Body of pancreas (tissue), 4 donors: Measurements from ENCODE around the gene EFCAB3. TPM values are rescaled to one million over a fixed set of nuclear protein-coding genes. Genes with fewer than 3 reads are reported as not detected.
"Not testable (repeated sequence)": the region's sequence is repeated elsewhere in the genome, so short reads cannot be mapped to it uniquely, and the experiment has no call there.

Experiments used
- ATAC-seq: fragments of 150-250 bp; one replicate; pipeline ENCODE4 v1.9.1; 2016
- DNase-seq, 4 donors: peaks; one replicate each; pipeline ENCODE4 v3.0.0-alpha.2; 2019
- H3K27ac ChIP-seq, 4 donors: fragments of 200-600 bp; sonication (generic); 1 replicate in 3 of 4; 2 replicates in 1 of 4; pipeline versions ENCODE4 v1.5.1 to v1.6.1; 2016 to 2019; ENCODE audit warnings: mild to moderate bottlenecking in 1 of 4, mixed read lengths in 1 of 4, moderate library complexity in 1 of 4
- H3K27me3 ChIP-seq, 2 donors: fragments of 200-600 bp; sonication (generic); one replicate each; pipeline ENCODE4 v1.6.0; 2016; ENCODE audit warnings: mild to moderate bottlenecking in 1 of 2
- H3K36me3 ChIP-seq, 2 donors: fragments of 200-600 bp; sonication (generic); replicated peaks in 1 of 2; 2 replicates each; pipeline ENCODE4 v1.5.1; 2016; ENCODE audit warnings: low read depth in 2 of 2; ENCODE audit not compliant: insufficient read depth in 1 of 2
- H3K4me1 ChIP-seq: fragments of 200-600 bp; sonication (generic); one replicate; pipeline ENCODE4 v1.6.0; 2016
- H3K4me3 ChIP-seq, 2 donors: fragments of 200-600 bp; sonication (generic); 1 replicate in 1 of 2; 2 replicates in 1 of 2; pipeline ENCODE4 v1.5.1; 2016 to 2019
- H3K9me3 ChIP-seq, 3 donors: fragments of 200-600 bp; sonication (generic); 1 replicate in 2 of 3; 2 replicates in 1 of 3; pipeline ENCODE4 v1.5.1; 2016
- CTCF ChIP-seq, 7 experiments: fragments of 450-650 bp in 4 of 7; fragments of 200-600 bp in 3 of 7; sonication (generic) in 3 of 7; IDR thresholded peaks; one replicate each; pipeline ENCODE4 v1.5.1; 2016 to 2019; ENCODE audit warnings: antibody characterized with exemption in 7 of 7
- POLR2A ChIP-seq, 3 donors: fragments of 450-650 bp; IDR thresholded peaks; one replicate each; pipeline ENCODE4 v1.6.1; 2016; ENCODE audit warnings: antibody characterized with exemption in 3 of 3, mild to moderate bottlenecking in 2 of 3
- WGBS, 2 donors: methylation state at CpG; one replicate each; pipeline ENCODE4 v1.1.5; 2017; 5-methylcytosine and 5-hydroxymethylcytosine counted together
- intact Hi-C: fragments of 100-400 bp; cut with DNase I; formaldehyde crosslinking; loops from one replicate; pipeline ENCODE4 v1.15.1; 2023
- total RNA-seq, 2 donors: library from RNA; depleted of rRNA; stranded (reverse); fragments of >200 nt; gene quantifications; one replicate each; pipeline ENCODE4 v1.1.0, GENCODE V29; 2016

Gene EFCAB3
- total RNA-seq, 2 donors from 2014 or later = not detected

DNA sequence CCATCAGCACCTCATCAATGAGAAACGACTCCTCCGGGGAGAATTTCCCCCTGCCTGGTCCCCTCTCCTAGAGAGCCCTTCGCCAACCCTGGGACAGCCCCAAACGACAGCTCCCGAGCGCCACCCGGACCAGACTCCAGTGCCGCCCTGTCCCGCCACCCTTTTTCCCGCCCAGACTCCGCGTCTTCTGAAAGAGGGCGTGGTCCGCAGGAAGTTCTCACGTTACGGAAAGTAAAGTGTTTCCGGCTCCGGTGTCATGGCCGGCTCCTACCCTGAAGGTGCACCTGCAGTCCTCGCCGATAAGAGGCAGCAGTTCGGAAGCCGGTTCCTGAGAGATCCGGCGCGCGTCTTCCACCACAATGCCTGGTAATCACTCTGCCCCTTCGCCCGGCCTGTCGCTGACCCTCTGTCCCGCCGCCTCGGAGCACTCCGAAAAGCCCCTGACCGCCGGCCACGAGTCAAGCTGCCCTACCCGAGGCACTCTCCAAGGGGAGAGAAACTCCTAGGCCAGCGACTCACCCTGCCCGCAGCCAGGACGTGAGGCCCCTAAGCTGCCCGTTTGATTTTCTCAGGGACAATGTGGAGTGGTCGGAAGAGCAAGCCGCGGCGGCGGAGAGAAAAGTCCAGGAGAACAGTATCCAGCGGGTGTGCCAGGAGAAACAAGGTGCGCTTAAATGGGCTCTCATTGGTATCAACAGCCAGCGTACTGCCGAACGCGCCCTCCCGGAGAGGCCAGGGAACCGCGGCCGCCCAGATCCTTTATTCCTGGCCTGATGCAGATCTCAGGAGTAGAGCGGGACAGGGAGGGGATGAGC lies 43.5 kb downstream of the EFCAB3 start, which contains the start of gene METTL2A:
Gene METTL2A (plus strand): TSS at position 251 of the 815 bp plus-strand sequence. CDS start 6 bp downstream, at position 257.
- ATAC-seq (peak; percentile 93), DNase-seq (peak; percentile 86 to 94 (median 90))
- 0% methylated on average over 23 to 58 of the region's 58 CpGs for WGBS, 2 donors
- TF ChIP-seq CTCF (IDR thresholded peaks at IDR 0.05) = peak in 6 of 7 experiments; percentile 22 to 56 (median 44)
- TF ChIP-seq POLR2A (IDR thresholded peaks at IDR 0.05) = peak in 2 of 3 donors; percentile 66 to 73
- Histone ChIP-seq H3K27ac (peak within 1 kb of the TSS in 3 of 4 donors; percentile 73 to 83 (median 75)), H3K4me3 (peak within 1 kb of the TSS; percentile 41 to 92), H3K4me1 (peaks cover 21% of the 10 kb centered on the region)
- intact Hi-C loops, H3K27me3 ChIP-seq, H3K9me3 ChIP-seq, H3K36me3 ChIP-seq: not testable (repeated sequence)

- intact Hi-C loops, H3K9me3 ChIP-seq, DNase-seq, H3K27me3 ChIP-seq, H3K4me3 ChIP-seq, H3K27ac ChIP-seq, H3K36me3 ChIP-seq, ATAC-seq: not testable (repeated sequence)
- WGBS, 2 donors = 65 to 76% methylated on average over 2 of the region's 2 CpGs
- H3K4me1 ChIP-seq = peaks cover 19% of the 10 kb centered on the region
These were observed 45.9 kb downstream of the EFCAB3 start for GRCh38 chr17:62426214-62426613.

- 87 to 90% methylated on average over 4 of the region's 4 CpGs for WGBS, 2 donors
- H3K27me3 ChIP-seq, H3K9me3 ChIP-seq, ATAC-seq, H3K4me1 ChIP-seq, H3K36me3 ChIP-seq, DNase-seq, H3K4me3 ChIP-seq, intact Hi-C loops, H3K27ac ChIP-seq: not testable (repeated sequence)
These were observed 54.9 kb downstream of the EFCAB3 start for GRCh38 chr17:62435251-62435650.

DNA sequence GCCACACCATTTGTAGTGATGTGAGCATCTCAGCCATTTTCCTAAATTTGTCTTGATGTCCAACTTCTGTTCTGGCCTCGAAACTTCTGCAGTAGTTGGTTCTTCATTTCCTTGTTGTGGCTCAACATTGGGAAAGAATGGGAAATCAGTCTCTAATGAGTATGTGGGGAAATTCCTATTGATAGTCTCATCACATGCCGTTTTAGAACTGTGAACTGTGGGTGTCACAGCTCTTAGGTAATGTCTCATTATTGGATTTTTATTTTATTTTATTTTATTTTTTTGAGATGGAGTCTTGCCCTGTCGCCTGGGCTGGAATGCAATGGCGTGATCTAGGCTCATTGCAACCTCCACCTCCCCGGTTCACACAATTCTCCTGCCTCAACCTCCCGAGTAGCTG lies 60.8 kb downstream of the EFCAB3 start:
- ATAC-seq, H3K27ac ChIP-seq, H3K4me3 ChIP-seq, DNase-seq, H3K27me3 ChIP-seq, intact Hi-C loops, H3K4me1 ChIP-seq, H3K9me3 ChIP-seq: not testable (repeated sequence)
- 94 to 96% methylated on average over 6 of the region's 6 CpGs for WGBS, 2 donors
- H3K36me3 ChIP-seq = peaks cover 0 to 12% of the 10 kb centered on the region in 2 donors

DNA sequence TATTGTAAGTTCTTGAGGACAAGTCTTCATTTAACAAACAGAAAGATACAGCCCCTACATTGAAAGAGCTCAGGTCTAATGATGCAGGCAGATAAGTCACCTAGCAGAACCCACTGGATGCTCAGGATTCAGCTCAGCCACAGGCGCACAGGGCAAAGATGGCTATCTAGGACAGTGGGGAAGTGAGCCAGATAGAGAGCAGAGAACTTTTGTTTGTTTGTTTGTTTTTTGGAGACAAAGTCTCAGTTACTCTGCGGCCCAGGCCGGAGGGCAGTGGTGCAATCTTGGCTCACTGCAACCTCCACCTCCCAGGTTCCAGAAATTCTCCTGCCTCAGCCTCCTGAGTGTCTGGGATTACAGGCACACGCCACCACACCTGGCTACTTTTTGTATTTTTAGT lies 63.7 kb downstream of the EFCAB3 start:
- TF ChIP-seq POLR2A (IDR thresholded peaks at IDR 0.05) (no peak), CTCF (IDR thresholded peaks at IDR 0.05) (no peak)
- Histone ChIP-seq H3K9me3 (no peaks in the 10 kb centered on the region), H3K36me3 (peaks cover 0 to 14% of the 10 kb centered on the region in 2 donors), H3K4me3 (no peak overlapping the region), H3K4me1 (no peaks in the 10 kb centered on the region), H3K27ac (no peak overlapping the region), H3K27me3 (no peaks in the 10 kb centered on the region)
- DNase-seq (no peak), ATAC-seq (no peak)
- intact Hi-C loops = no loop called here
- WGBS, 2 donors = 96 to 100% methylated on average over 4 of the region's 4 CpGs

GRCh38 chr17:62445791-62446190 lies 65.4 kb downstream of the EFCAB3 start:
- H3K27ac ChIP-seq, H3K4me3 ChIP-seq, intact Hi-C loops, H3K9me3 ChIP-seq, H3K4me1 ChIP-seq, ATAC-seq, DNase-seq, H3K36me3 ChIP-seq, H3K27me3 ChIP-seq: not testable (repeated sequence)
- WGBS, 2 donors = 91 to 92% methylated on average over 4 of the region's 4 CpGs

GRCh38 chr17:62452195-62452594 lies 71.8 kb downstream of the EFCAB3 start:
- H3K27me3 ChIP-seq, H3K36me3 ChIP-seq, H3K9me3 ChIP-seq, DNase-seq, H3K27ac ChIP-seq, intact Hi-C loops, H3K4me3 ChIP-seq, H3K4me1 ChIP-seq, ATAC-seq: not testable (repeated sequence)
- 67 to 92% methylated on average over 4 of the region's 4 CpGs for WGBS, 2 donors

GRCh38 chr17:62453041-62453440 lies 72.7 kb downstream of the EFCAB3 start:
- H3K9me3 ChIP-seq, ATAC-seq, H3K4me3 ChIP-seq, intact Hi-C loops, H3K27me3 ChIP-seq, H3K27ac ChIP-seq, H3K4me1 ChIP-seq, DNase-seq, H3K36me3 ChIP-seq: not testable (repeated sequence)
- 68 to 74% methylated on average over 4 to 5 of the region's 5 CpGs for WGBS, 2 donors

GRCh38 chr17:62453656-62454055 lies 73.3 kb downstream of the EFCAB3 start:
- H3K4me1 ChIP-seq, H3K27me3 ChIP-seq, DNase-seq, ATAC-seq, H3K9me3 ChIP-seq, H3K4me3 ChIP-seq, H3K27ac ChIP-seq, H3K36me3 ChIP-seq, intact Hi-C loops: not testable (repeated sequence)
- 72 to 84% methylated on average over 4 of the region's 4 CpGs for WGBS, 2 donors

DNA sequence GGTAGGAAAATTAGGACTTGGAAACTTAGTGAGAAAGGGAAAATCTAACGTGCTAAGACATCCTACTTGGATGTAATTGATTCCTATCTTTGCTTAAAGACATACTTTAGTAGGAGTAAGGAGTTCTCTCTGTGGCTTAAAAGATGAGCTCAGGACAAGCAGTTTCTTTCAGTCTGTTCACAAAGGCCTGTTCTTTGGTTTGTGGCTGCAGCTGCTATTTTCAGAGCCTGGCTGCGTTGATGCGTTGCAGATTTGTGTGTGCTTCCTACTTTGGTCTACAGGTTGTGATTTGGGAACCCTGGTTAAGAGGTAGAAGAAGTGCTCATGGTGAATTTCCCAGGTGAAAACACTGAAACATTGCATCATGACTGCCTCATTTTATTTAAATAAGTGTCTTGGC lies 73.8 kb downstream of the EFCAB3 start:
- H3K9me3 ChIP-seq, ATAC-seq, H3K36me3 ChIP-seq, H3K27me3 ChIP-seq, H3K4me3 ChIP-seq, DNase-seq, H3K27ac ChIP-seq, intact Hi-C loops, H3K4me1 ChIP-seq: not testable (repeated sequence)
- 65 to 84% methylated on average over 3 of the region's 3 CpGs for WGBS, 2 donors
